SHP77 (cell line): Measurements from ENCODE around the gene MIPEP.
"Not testable (repeated sequence)": the region's sequence is repeated elsewhere in the genome, so short reads cannot be mapped to it uniquely, and the experiment has no call there.

ENCODE experiments used
- DNase-seq, 2 experiments: peaks; one replicate each; lab custom pipeline; 2025; lab: John Stamatoyannopoulos, UW

MIPEP gene

DNA sequence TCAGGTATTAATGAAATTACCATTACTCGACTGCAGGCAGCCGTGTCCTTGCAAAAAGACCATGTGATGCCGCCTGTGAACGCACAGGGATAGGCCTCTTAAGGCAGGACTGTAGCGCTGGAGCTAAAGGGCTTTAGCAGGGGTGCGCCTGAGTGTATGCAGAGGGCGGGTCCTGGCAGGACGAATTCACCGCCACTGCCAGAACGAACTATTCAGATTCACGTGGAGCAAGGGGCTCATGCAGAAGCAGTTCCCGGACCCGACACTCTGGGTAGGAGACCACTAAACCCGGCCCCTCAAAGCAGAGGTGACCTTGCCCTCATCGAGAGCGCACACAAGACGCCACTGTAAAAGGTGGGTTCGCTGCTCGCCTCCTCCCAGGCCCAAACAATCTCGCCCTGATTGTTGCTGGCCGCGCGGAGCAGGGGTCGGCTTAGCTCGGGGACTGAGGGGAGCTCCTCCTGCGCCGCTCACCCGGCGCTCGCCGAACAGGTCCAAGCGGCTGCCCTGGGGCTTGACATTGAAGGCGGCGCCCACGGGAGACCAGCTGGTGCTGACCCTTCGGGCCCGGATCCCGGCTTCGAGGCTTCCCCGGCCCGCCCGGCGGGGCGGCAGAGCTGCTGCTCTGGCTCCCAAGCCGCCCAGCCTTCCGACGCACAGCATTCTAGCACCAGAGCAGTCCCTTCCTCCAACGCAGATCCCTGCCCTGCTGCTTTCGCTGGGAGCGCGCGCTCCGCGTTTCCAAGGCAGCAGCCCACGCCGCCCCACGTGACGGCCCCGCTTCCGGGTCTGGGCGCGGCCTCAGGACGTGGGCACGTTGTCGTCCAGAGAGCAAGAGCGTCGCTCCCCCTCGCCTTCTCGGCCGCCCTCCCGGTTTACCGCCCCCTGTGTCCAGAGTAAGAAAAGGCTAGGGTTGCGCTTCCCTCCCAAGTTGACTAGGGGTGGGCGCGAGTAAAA is at the start of gene MIPEP:
Gene MIPEP (minus strand): TSS at position 743 of the 957 bp plus-strand sequence. CDS start 80 bp downstream, at position 663.
- peak; percentile 90 to 97 for DNase-seq

DNA sequence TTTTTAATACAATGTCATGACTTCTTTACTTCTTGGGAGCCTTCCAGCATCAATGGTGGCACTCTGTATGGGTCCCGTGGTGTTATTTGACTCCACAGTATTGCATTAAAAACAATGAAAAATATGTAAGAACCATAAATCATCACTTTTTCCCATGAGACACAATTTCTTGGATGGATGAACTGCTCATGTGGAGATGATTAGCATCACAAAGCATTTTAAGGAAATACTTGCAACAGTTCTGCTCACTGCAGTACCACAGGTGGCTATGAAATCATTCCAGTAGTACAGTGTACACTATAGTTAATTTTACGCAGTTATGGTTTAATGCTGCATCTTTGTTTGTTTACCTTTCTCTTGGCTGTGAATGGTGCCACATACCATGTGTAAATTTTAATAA is 45.3 kb upstream of the MIPEP start:
- no peak for DNase-seq

DNA sequence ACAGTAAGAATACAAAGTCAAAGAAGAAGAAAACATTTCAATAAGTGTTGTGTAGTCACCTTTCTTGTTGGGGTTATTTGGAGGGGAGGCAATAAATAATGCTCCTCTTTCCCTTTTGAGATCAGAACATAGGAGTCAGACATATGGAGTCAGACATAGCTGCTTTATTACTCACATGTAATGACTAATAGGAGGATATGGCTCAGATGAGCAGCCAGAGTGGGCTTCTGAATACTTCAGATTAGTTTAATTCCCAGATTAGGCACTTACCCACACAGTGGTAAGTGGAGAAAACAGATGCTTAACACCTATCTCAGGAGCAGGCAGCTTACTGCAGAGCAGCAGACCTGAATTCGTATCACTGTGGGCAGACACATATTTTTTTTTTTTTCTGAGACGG is 39.8 kb upstream of the MIPEP start:
- DNase-seq = no peak

DNA sequence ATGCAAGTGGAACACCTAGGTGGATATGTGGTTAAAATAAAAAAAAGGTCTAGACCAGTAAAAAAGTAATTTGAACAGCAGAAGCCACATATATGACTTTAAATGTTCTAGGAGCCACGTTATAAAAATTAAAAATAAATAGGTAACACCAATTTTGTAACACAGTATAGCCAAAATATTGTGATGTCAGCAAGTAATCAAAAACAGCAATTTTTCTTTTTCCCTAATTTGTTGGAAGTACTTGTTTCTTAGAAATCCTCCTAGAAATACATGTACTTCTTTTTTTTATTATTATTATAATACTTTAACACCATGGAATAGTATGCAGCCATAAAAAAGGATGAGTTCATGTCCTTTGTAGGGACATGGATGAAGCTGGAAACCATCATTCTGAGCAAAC is 33.8 kb upstream of the MIPEP start:
- no peak for DNase-seq

DNA sequence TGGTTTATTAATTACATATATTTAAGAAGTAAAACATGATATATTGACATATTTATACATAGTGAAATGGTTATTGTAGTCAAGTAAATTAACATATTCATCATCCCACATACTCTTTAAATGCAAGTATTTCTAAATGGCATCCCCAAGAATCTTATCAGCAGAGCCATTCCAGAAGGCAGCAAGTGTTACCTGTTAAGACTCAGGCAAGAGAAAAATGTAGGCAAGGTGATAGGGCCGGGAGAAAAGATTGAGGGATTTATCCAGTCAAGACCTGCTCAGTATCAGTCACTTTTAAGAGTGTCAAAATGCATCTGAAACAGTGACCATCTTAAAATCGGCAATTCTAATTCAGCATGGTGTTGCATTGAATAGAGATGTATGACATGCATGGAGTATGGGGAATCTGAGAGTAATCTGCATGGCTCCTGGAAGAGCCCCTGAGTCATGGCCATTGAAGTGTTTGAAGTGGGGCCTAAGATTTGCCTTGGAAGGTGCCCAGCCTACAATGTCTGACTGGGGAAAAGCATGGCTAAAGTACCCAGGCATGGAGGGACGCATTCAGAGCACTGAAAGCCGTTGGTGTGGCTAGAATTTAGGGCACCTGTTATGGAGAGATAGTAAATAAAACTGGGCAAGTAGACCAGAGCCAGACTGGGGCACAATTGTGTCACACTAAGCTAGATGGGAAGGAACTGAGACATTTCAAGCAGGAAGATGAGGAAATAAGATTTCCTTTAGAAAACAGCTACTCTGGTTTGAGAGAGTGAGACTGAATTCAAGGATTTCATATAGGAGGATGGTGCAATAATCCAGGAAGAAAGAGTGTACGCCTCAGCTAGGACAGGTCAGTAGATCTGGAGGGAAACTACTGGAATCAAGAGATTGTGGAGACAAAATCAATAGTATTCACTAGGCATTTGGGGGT is 33.1 kb upstream of the MIPEP start:
- no peak for DNase-seq

DNA sequence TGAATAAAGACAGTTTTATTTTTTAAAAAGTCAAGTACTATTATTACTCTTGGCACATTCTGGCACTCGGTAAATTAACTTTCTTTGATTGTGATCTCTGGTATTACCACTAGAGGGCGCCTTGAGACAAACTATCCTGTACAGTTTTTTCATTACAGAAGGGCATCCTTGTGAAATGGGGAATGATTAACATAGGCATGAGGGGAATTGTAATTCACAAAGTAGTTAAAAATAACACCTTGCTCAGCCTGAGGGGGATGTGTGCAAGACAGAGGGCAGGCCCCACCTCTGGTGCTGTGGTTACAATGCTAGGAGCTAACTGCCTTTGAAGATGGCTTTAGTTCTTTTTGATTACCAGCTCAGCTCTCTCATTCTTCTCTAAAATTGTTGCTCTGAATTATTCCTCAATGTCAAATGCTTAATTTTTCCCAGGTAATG is 32.3 kb upstream of the MIPEP start:
- peak; percentile 2 to 20 for DNase-seq

DNA sequence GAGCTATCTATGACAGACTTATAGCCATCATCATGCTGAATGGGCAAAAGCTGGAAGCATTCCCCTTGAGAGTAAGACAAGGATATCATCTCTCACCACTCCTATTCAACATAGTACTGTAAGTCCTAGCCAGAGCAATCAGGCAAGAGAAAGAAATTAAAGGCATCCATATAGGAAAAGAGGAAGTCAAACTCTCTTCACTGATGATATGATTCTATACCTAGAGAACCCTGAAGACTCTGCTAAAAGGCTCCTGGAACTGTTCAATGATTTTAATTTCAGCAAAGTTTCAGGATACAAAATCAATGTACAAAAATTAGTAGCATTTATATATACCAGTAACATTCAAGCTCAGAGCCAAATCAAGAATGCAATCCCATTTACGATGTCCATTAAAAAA is 29.8 kb upstream of the MIPEP start:
- DNase-seq = no peak

DNA sequence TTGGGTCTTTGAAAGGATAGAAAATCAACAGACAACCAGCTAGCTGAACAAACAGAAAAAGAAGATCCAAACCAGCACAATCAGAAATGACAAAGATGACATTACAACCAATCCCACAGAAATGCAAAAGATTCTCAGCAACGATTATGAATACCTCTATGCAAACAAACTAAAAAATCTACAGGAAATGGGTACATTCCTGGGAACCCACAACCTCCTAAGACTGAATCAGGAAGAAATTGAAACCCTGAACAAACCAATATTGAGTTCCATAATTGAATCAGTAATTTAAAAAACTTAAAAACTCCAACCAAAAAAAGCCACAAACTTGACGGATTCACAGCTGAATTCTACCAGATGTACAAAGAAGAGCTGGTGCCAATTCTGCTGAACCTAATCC is 29.0 kb upstream of the MIPEP start:
- DNase-seq = no peak

DNA sequence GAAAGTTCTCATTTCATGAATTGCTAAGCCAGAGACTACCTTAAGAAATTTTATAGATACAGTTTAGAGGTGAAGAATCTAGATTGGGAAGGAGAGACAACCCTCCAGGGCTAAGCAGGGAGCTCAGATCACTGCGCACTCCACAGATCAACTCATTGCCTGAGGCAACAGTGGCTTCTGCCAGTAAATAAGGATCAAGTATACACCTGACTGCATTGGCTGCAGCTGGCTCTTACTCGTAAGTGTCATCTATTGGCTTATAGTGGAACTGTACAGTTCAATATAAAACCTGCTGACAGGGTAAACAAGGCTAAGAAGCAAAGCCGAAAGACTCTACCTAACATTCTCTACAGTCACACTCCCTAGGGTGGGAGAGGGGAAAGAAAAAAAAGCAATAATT is 26.1 kb upstream of the MIPEP start:
- DNase-seq = peak; percentile 26 to 43

DNA sequence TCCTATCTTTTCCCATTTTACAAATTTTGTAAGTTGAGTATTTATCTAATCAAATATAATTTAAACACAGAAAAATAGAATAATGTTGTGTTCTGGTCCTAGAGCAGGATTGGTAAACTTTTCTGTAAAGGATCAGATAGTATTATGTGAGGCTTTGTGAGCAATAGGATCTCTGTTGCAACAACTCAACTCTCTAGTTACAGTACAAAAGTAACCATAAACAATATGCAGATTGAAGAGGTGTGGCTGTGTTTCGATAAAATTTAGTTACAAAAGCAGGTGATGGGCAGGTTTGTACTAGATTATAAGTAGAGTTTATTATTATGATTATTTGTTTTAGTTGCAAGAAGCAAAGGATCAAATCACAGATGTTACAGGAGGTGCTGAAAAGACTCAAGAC is 23.3 kb upstream of the MIPEP start:
- DNase-seq = no peak

DNA sequence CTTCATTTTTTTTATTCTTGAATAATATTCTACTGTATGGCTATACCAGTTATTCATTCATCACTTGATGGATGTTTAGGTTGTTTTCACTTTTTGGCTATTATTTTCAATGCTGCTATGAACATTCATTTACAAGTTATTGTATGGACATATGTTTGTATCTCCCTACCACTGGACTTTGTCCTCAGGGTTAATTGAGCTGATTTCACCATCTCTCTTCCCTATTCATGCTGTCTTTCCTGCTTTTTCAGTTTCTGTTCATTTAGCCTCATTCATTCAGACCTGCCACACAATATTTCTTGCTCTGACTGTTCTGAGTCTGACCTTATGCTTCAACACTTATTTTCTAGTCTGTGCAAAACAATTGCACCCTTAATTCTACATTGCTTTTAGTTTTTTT is 20.4 kb upstream of the MIPEP start:
- no peak for DNase-seq

DNA sequence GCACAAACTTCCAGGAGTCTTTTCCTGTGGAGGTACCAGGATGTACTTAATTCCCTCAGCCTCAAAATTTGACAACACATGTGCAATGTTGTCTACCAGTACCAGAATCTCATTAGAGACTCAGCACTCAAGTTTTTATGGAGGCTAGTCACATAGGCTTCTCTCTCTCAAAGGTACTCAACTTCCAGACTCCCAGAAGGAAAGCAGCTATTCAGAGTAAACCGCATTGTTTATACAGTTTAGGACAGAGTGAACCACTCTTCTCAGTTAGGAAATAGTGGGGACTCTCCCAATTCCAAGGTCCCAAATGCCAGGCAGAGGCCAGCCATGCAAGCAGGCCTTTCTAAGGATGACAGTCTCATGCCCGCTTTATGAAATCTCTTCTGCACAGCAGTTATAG is 16.6 kb upstream of the MIPEP start:
- no peak for DNase-seq

DNA sequence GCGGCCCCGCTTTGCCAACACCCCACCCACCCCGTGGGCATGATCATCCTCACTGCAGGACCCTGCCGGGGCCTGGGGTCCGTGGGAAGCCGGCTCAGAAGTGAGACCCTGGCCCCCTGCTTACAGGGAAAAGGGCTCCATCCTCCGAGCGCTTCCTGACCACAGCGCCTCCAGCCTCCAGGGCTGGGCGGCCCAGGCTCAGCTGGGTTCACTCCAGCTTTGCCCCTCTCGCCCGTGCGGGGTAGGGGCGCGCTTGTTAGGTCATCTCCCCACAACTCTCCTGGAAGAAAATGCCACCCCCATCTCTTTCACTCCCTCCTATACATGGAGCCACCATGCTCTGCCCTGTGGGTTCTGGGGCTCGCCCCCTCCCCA is 14.7 kb upstream of the MIPEP start:
- DNase-seq = no peak

DNA sequence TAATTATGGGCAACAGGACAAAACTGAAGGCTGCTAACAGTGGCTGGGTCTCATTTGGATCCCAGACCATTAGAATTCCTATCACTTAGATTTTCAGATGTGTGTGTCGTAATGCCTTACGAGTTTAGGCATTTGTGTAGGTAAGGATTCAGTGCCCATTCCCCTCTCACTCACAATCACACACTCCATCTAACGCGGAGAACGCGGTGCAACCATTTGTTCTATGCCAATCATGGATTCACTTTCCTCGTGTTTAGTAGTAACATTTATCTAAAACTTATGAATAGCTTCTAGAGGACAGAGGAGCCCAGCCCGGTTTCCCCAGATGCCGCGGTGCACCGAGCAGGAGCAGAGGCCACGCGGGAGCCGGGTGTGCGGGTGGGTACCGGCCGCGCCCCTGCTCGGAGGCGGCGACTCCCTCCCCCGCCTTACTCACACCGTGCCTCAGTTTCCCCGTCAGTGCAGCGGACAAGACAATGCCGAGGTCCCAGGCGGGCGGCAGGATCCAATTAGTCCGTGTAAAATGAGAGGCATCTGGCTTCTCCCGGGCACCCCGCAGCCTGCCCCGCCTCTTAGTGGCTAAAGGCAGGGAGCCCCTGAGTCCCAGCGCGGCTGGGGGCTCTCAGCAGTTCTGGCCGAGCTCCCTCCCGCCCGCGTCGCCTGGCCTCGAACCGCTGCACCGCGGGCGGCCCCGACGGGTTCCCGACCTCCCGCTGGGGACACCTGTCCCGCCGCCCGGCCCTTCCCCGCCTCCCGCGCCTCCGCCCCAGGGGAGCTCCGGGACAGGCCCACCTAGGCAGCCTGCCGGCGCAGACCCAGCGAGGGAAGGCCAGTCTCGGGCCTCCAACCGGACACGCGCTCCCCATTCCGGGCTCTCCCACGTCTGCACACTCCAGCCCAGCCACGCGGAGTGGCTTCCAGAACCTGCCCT is 14.0 kb upstream of the MIPEP start:
- DNase-seq = no peak

DNA sequence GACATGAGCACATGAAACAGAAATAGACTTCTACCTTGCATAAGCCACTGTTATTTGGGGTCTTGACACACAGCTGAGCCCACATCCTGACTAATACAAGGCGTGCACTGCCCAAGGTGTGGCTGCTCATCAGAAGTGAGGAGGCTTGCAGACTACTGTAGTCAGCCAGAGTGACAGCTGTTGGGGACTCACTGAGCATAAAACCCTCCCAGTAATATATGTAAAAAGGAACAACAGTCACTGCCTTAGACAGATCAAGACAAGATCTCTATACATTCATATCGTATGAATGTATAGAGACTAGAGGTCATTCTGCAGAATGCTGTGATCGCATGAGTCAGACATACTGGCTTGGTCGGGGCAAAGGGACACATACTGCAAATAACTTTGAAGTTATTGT is 12.2 kb upstream of the MIPEP start:
- no peak for DNase-seq

DNA sequence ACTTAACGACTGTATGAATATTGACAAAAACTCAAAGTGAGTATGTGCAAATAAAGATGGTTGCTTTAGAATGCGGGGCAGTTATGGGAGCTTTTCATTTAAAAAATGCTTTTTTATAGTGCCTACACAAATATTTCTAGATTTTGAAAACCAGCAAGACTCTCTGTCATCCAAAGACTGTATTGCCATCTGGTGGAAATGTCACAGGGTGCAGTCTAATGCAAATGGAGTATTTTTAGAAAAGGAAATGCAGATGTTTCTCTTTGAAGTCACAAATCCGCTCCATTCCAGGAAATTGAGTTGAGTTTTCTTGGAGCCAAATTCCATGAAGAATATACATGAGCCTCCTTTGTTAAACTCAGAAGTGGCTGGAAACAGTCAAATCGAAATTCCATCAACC is 10.4 kb upstream of the MIPEP start:
- peak; percentile 2 to 39 for DNase-seq

DNA sequence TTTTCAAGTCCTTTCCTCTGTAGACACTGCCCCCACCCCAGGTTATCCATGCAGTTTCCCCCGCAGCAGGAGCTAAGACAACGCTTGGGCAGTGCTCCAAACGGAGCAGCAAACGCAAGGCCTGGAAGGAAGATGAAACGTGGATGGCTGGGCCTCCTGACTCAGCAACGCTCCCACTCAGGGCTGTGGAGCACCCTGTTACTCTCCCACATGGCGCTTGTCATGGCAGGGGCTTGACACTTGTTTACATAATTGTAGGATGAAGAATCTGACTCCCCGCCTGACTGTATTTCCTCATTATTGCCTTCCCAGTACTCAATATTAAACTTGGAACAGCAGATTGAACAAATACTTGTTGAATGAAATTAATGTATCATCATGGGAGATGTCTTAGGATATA is 8.9 kb upstream of the MIPEP start:
- DNase-seq = no peak

DNA sequence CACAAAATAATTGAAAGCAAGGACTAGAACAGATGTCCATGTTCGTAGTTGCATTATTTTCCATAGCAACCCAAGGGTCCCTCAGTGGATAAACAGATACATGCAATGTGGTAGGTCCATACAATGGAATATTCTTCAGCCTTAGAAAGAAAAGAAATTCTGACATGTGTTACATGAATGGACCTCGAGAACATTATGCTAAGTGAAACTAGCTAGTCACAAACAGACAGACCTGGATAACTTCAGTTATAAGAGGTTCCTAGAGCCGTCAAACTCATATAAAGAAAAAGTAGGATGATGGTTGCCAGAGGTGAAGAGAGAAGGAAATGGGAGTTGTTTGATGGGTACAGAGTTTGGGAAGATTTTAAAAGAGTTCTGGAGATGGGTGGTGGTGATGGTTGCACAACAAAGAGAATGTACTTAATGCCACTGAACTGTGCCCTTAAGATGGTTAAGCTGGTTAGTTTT is 8.3 kb upstream of the MIPEP start, which contains the start of gene C1QTNF9B:
Gene C1QTNF9B (minus strand): TSS at position 51 of the 468 bp plus-strand sequence.
- DNase-seq = not testable (repeated sequence)

DNA sequence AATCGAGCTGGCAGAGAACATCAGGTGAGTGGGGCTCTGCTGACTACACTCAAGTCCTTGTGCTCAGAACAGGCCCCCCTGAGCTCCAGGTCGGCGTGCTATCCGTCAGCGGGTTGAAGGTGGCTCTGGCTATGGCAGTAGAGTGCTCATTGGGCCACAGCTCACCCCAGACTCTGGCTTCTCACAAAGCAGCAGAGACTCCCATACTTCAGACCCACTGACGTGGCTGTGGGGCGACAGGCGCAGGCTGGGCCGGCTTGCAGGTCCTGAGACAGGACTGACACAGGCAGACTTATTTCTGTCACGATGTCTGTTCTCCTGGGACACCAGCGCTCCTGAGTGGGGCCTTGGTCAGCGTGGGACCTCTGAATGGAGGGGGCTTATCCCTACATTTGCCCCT is 5.5 kb upstream of the MIPEP start:
- not testable (repeated sequence) for DNase-seq

DNA sequence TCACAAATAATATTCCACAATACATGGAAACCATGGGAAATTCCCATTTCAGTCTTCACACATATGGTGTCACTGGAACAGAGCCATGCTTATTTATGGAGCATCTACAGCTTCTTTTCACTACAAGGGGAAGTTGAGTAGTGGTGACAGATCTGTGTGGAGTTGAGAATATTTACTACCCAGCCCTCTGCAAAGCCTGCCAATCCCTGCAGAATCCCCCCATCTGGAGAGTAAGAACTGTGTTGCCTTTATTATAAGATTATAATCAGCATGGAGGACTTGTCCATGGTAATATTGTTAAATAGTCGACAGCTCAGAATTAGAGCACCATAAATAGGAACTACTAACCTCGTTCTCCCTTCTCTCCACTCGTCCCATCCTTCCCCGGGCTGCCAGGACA is 4.6 kb upstream of the MIPEP start:
- DNase-seq = not testable (repeated sequence)
